HG03135 (cell line): Measurements from ENCODE around the gene SLC25A25.

Experiments
- ATAC-seq: cut with Tn5 transposase; IDR thresholded peaks from one replicate; pipeline ENCODE4 v1.9.1; 2021; ENCODE audit warnings: mild to moderate bottlenecking, moderate library complexity; ENCODE audit not compliant: unreplicated experiment

Gene SLC25A25

DNA sequence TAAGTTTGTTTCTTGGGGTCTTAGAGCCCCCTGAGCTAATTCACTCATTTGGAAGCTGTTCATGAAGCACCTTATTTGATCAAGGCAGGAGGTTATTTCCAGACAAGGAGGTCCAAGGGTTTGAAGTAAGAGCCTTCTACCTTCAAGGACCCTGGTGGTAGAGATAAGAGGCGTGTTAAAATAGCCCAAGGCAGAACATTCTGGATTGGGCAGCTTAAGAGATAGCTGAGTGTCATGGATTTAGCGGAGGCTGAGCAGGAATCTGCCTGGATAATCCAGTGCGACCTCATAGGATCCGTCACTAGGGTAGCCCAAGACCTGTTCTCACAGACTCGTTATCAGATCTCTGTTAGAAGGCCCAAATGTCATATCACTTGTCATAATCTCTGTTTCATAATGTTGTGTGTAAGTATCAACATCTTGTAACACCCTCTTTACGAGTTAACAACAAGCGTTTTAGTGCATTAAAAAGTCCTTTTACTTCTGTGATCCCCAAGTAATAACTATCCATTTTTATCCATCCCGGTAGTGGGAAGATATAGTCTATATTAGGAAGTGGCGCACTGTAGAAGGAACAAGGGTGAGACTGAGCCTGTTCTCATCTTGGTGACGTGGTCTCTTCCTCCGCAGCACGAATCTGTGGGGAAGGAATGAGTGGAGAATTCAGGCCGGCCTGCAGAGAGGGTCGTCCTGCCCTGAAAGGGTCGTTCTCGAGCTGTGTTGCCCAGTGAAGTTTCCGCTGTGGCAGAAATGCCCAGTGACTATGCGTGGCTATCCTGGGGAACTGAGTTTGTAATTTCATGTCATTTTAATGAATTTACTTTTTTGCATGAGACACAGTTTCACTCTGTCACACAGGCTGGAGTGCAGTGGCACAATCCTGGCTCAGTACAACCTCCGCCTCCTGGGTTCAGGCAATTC, 28.8 kb downstream of the SLC25A25 start:
- ATAC-seq = no peak

DNA sequence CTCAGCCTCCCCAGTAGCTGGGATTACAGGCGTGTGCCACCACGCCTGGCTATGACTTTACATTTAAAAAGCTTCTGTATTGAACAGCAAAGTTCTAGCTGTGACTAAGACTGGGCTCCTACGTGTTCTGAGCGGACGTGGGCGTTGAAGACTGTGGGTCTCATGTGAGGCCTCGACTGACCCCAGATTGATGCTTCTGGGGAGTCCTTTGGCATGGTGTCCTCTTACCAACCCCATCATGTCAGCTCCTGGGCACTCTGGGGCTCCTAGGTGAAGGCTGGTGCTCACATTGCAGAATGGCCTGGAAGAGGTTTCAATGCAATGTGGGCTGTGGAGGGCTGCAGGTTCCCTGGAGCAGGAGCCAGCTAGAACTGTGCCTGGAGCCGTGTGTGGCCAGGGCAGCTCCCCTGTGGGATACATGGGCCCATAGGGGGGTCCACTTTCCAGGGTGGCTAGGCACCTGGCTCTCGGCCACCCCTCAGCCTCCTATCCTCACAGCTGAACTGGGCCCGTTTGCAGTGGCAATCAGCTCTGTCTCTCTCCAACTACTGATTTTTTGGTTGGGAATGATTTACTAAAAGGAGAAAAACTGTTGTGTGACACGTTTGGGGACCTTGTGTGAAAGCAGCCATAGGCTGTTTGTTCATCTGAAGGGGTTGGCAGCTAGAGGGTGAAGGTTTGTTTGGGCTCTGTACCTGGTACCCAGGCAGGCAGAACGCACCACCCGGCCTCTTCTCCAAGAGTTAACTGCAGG, 29.7 kb downstream of the SLC25A25 start:
- no peak for ATAC-seq

DNA sequence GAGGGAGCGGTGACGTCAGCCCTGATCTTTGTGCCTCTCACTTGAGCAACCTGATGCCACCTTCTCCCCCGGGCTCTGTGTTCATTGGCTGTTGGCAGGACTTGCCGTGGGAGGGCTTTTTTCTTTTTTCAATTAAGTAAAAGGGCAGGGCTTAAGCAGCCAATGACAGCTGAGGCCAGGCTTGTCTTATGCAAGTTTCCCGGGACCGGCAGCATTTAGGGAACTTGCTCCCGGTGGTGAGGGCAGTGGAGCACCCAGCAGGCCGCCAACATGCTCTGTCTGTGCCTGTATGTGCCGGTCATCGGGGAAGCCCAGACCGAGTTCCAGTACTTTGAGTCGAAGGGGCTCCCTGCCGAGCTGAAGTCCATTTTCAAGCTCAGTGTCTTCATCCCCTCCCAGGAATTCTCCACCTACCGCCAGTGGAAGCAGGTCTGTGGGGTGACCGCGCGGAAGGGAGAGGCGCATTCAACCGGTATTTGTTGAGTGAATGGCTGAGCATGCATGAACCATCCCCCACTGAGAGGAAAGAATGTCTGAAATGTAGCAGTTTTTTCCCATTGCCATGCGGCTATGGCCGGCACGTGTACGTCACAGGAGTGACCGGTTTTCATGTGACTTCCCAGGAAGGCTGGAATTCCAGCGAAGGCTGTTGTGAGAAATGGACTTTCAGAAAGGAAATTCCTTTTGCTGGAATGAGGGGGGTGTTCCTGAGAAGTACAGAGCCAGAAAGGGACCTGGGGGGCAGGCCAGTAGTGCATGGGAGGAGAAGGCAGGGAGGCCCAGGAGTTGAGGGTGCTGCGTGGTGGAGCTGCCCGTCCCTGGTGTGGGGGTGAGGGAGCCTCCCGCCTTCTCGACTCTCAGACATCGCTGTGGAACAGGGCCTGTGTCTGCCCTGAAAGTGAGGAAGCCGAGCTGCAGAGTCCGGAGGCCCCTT, 30.5 kb downstream of the SLC25A25 start:
- ATAC-seq = no peak

DNA sequence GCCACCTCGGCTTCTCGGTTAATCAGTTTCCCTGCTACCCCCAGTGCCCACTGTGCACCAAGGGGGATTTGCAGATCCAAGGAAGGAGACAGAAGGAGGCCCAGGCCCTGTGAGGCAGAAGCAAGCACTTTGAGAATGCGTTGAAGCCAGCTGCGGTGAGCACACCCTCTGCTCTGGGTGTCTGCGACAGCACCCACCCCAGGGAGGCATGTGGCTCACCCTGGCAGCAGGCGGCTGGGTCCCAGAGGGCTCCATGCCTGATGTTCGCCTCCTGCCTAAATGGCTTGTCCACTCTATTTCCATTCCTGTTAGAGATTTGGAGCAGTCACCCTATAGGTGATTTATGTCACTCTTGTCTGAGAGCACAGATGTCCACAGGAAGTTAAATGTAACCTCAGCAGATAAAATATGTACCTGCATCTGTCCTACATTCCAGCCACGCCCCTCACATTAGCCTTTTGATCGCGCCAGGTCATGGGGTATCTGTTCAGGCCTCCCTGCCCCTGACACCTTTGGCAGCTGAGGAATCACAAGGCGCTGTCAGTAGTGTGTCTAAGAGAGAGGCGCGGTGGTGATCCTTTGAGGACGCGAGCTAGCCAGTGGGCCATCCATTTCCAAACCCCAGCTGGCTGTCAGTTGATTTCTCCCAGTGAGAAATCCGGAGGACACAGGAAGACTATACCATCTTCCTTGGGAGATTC, 31.3 kb downstream of the SLC25A25 start:
- ATAC-seq = no peak

DNA sequence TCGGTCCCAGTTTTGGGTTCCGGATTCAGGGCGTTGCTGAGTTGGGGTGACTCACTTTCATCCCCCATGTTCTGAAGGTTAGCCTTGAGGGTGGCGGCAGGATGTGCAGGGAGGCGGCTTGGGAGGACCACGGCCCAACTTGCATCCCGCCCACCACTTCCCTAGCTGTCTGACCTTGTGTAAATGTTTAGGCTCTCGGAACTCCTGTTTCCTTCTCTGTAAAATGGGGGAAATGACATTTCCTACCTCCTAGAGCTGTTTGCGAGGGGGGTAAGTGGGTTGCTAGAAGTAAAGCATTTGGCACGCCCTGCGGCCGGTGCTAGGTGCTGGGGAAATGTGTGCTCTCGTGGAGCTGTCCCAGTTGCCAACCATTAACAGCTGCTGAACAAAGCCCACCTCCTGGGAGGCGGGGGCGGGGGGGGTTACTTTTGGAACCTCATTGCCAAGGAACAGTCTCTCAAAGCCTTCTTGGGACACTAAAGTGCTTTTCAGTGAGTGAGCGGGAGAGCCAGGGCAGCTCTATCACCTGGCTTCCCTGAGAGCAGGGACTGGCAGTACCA, 32.0 kb downstream of the SLC25A25 start:
- no peak for ATAC-seq

DNA sequence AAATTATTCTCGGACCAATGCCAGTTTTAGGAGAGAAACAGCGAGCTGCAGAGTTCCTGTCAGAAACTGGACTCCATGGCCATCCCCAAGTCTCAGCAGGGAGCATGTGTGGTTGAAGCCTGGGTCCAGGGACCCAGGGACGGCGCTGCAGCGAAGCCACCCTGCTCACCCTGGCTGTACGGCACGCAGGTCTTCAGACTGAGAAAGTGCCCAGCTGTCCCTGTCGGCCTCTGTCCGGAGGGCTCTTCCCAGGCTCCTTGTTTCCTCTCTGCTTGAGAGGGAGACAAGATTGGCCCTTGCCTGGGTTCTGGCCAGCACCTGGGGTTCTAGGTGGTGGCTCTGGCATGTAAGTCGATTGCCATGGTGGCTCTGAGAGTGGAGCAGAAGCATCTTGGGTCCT, 32.5 kb downstream of the SLC25A25 start:
- ATAC-seq = no peak

DNA sequence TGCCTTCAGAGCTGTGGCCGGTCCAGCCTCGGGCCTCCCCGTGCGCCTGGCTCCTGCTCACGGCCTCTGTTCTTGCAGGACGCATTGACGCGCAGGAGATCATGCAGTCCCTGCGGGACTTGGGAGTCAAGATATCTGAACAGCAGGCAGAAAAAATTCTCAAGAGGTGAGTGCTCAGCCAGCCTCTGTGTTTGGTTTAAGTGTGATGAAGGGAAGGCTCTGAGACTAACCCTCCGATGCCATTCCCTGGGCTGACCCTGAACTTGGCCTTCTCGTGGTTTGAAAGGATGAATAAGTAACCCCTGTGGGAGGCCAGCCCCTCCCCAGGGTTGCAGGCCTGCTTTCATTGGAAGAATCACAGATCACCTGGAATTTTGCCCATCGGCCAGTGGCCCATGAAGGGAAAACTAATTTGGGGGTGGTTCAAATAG, 33.2 kb downstream of the SLC25A25 start:
- no peak for ATAC-seq

DNA sequence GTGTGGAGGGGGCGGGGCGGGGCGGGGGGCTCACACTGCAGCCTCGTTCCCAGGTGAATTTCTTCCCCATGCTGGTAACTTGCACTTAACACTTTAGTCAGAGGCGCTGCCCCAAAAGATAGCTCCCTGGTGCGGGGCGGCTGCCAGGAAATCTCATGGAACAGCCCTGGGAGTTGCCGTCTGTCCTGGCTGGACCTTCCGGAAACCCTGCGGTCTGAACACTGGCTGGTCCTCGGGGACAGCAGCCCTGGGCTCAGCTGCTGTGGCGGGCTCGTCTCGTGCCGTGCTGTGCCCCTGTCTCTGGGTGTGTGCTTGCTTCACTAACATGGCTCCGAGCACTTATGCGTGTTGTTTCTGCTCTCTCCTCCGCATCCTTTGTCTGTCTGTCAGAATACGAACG, 33.7 kb downstream of the SLC25A25 start:
- ATAC-seq = no peak

DNA sequence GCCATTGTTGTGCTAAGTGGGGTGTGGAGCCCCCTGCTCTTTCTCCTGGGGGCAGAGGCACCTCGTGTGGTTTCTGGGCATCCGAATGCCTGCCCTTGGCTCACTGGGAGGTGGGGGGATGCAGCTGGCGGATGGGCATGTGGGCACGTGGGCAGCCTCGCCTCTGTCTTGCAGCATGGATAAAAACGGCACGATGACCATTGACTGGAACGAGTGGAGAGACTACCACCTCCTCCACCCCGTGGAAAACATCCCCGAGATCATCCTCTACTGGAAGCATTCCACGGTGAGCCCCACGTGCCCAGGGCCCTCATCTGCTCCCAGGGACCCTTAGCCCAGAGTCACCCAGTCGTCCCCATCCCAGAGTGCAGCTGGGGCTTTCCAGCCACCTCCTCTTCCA, 34.2 kb downstream of the SLC25A25 start:
- no peak for ATAC-seq

DNA sequence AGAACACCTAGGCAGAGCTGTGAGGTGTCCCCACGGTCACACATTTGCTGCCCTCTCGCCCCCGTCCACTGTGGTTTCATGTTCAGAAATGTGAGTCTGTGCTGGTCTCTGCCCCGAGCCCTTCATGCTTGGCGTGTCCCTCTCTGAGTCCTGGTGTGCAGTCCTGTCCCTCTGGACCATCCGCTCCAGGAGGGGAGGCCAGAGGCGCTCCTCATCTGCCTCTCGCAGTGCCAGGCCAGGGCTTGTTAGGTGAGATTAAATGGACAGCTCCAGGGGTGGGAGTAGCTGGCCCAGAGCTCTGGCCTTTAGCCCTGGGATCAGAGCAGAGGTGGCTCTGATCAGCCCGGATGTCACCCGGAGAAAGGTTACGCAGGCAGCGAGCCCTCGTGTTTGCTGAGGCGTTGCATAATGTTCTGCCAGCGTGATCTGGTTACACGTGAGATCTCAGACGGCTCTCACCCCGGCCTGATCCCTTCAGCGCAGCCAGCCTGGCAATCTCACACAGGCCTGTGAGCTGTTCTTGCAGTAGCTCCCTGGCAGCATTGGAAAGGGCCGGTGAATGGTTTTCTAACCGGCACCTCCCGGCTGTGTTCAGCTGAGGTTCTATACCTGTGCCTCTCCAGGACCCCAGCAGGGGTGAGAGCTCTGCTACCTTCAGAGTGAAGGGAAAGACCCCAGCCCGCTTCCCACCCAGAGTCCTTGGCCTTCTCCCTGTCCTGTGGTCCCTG, 35.0 kb downstream of the SLC25A25 start:
- ATAC-seq = no peak

DNA sequence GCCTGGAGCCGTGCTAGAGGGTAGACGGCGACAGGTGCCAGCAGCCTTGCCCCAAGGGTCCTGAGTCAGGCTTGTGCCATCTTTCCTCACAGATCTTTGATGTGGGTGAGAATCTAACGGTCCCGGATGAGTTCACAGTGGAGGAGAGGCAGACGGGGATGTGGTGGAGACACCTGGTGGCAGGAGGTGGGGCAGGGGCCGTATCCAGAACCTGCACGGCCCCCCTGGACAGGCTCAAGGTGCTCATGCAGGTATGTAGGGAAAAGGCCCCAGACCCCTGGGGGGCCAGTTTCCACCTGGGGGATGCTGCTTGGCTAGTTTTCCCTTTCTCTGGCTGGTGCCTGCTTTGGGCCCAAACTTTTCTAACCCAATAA, 35.5 kb downstream of the SLC25A25 start:
- ATAC-seq = no peak

DNA sequence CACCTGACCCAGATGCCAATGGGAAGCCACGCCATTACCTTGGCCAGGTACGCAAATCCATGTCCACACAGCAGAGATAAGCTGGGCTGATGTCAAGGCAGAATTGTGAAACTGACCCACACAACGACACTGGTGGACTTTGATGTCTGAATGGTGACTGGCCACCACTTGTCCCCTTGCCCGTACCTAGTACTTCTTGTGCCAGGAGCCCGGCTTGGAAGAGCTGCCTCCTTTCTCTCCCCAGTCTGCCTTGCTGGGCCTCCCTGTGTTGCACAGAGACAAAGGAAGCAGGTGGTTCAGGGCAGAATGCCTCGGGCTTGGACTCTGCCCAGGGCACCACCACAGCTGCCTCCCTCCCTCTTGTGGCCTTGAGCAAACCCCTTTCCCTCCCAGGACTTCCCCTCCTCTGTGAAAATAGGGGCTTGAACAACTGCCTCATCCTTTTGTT, 36.2 kb downstream of the SLC25A25 start:
- no peak for ATAC-seq

DNA sequence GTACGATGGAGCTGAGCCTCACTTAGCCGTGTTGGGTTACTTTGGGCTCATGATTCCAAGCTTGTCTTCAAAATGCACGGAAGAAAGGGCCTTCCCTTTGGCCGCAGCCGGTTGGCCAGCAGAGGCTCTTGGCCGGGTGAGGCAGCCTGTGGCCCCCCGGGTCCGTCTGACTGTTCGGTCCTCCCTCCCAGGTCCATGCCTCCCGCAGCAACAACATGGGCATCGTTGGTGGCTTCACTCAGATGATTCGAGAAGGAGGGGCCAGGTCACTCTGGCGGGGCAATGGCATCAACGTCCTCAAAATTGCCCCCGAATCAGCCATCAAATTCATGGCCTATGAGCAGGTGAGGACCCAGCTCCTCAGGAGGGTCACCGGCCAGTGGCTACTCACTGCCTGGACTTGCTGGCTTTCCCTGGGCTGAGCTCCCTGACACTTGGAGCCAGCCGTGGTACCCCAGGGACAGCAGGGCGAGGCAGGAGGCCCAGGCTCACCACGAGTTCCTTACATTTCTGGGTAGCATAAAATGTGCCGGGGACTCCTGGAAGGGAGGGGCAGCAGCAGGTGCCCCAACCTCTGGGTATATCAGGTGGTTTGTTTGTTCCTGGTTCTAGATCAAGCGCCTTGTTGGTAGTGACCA, 37.6 kb downstream of the SLC25A25 start:
- ATAC-seq = no peak

DNA sequence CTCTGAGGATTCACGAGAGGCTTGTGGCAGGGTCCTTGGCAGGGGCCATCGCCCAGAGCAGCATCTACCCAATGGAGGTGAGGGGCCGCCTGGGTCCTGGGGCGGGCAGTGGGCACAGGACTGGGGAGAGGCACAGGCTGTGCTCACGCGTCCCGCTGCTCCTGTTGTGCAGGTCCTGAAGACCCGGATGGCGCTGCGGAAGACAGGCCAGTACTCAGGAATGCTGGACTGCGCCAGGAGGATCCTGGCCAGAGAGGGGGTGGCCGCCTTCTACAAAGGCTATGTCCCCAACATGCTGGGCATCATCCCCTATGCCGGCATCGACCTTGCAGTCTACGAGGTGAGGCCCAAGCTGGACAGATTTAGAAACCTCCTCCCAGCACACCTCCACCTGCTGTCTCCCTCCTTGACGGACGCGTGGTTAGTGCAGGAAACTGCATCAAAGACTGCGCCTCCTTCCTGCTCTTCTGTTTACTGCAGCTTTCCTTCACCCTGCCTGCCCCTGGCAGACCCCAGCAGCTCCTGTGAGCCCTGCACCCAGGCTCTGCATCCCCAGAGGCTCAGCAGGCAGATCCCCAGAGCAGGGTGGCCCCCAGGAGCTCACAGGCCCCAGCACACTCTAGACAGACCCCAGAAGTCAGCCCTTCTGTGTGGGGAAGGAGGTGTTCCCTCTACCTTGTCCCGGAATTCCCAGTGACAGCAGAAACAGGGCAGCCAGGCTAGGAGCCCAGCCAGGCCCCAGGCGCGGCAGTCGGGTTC, 38.3 kb downstream of the SLC25A25 start:
- no peak for ATAC-seq

DNA sequence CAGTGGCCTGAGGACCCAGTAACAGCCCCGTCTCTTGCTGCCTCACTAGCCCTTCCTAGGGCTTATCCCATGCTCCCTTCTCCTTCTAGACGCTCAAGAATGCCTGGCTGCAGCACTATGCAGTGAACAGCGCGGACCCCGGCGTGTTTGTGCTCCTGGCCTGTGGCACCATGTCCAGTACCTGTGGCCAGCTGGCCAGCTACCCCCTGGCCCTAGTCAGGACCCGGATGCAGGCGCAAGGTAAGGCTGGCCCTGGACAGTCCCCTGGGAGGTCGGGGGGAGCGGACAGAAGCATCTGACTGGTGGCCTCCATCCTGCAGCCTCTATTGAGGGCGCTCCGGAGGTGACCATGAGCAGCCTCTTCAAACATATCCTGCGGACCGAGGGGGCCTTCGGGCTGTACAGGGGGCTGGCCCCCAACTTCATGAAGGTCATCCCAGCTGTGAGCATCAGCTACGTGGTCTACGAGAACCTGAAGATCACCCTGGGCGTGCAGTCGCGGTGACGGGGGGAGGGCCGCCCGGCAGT, 39.0 kb downstream of the SLC25A25 start:
- ATAC-seq = no peak

DNA sequence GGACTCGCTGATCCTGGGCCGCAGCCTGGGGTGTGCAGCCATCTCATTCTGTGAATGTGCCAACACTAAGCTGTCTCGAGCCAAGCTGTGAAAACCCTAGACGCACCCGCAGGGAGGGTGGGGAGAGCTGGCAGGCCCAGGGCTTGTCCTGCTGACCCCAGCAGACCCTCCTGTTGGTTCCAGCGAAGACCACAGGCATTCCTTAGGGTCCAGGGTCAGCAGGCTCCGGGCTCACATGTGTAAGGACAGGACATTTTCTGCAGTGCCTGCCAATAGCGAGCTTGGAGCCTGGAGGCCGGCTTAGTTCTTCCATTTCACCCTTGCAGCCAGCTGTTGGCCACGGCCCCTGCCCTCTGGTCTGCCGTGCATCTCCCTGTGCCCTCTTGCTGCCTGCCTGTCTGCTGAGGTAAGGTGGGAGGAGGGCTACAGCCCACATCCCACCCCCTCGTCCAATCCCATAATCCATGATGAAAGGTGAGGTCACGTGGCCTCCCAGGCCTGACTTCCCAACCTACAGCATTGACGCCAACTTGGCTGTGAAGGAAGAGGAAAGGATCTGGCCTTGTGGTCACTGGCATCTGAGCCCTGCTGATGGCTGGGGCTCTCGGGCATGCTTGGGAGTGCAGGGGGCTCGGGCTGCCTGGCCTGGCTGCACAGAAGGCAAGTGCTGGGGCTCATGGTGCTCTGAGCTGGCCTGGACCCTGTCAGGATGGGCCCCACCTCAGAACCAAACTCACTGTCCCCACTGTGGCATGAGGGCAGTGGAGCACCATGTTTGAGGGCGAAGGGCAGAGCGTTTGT, 39.6 kb downstream of the SLC25A25 start:
- ATAC-seq = no peak
